GM12878 (cell line): Measurements from ENCODE around the gene CAMP. TPM values are rescaled to one million over a fixed set of nuclear protein-coding genes. Genes with fewer than 3 reads are reported as not detected.

ENCODE experiments used
- ATAC-seq: fragments of 200-7000 bp; cut with Tn5 transposase; 3 replicates; pipeline ENCODE4 v1.9.1; 2020; ENCODE audit warnings: mild to moderate bottlenecking, moderate library complexity
- BruUV-seq: library from RNA; stranded (reverse); fragments of 400-500 nt; replicated peaks from 2 replicates; lab custom pipeline; 2021; lab: Mats Ljungman, UMichigan
- CTCF ChIA-PET: fragments of 300-600 bp; sonication (Branson Sonifier 250); formaldehyde crosslinking; extraction: SDS; loops from one replicate; lab custom pipeline; 2021; ENCODE audit warnings: inconsistent platforms; lab: Yijun Ruan, JAX
- POLR2A ChIA-PET: fragments of 350-600 bp; formaldehyde crosslinking; extraction: SDS; loops from one replicate; lab custom pipeline; 2021; ENCODE audit warnings: inconsistent platforms; lab: Charles Lee
- RAD21 ChIA-PET: fragments of 300-600 bp; sonication (Branson Sonifier 250); formaldehyde crosslinking; loops from one replicate; lab custom pipeline; 2023; ENCODE audit warnings: antibody characterized with exemption; ENCODE audit not compliant: unreplicated experiment; lab: Charles Lee
- SMC1A ChIA-PET: fragments of 300-600 bp; sonication (Branson Sonifier 250); formaldehyde crosslinking; loops from one replicate; lab custom pipeline; 2023; ENCODE audit not compliant: unreplicated experiment, uncharacterized antibody; lab: Charles Lee
- DNase-seq: peaks from one replicate; pipeline ENCODE4 v3.0.0-alpha.2; 2011; ENCODE audit warnings: low read depth, low spot score
- FAIRE-seq: peaks from 3 replicates; lab custom pipeline; 2011; peaks lifted over from hg19 to GRCh38; lab: Jason Lieb, UNC
- H2AFZ ChIP-seq: 2 replicates; pipeline ENCODE4 v1.6.0; 2011; ENCODE audit warnings: low read depth, low read length, control low read depth; ENCODE audit not compliant: control insufficient read depth
- H3K27ac ChIP-seq: 2 replicates; pipeline ENCODE4 v1.5.1; 2011; ENCODE audit warnings: control low read depth; ENCODE audit not compliant: control insufficient read depth, insufficient read depth
- H3K27me3 ChIP-seq, 2 experiments: replicated peaks in 1 of 2; 2 replicates each; pipeline versions ENCODE4 v1.6.0 to v1.6.1; 2011; ENCODE audit warnings: low read length in 1 of 2; ENCODE audit not compliant: control insufficient read depth in 2 of 2, insufficient read depth in 2 of 2
- H3K36me3 ChIP-seq, 2 experiments: 2 replicates each; pipeline ENCODE4 v1.5.1; 2011; ENCODE audit warnings: low read length in 1 of 2; ENCODE audit not compliant: control insufficient read depth in 2 of 2, insufficient read depth in 2 of 2
- H3K4me1 ChIP-seq: 2 replicates; pipeline ENCODE4 v1.6.1; 2011; ENCODE audit warnings: mild to moderate bottlenecking, low read length, moderate library complexity, mixed read lengths; ENCODE audit not compliant: control insufficient read depth, insufficient read depth
- H3K4me2 ChIP-seq: 2 replicates; pipeline ENCODE4 v1.6.0; 2011; ENCODE audit warnings: control low read depth; ENCODE audit not compliant: control insufficient read depth, insufficient read depth
- H3K4me3 ChIP-seq: fragments of 200-600 bp; sonication (generic); 2 replicates; pipeline ENCODE4 v1.5.1; 2016
- H3K79me2 ChIP-seq: 2 replicates; pipeline ENCODE4 v1.6.0; 2011; ENCODE audit warnings: low read length; ENCODE audit not compliant: control insufficient read depth, insufficient read depth
- H3K9ac ChIP-seq: 2 replicates; pipeline ENCODE4 v1.8.0; 2011; ENCODE audit warnings: low read length, control low read depth, mixed read lengths; ENCODE audit not compliant: control insufficient read depth, insufficient read depth
- H3K9me3 ChIP-seq: replicated peaks from 3 replicates; pipeline ENCODE4 v1.5.1; 2011; ENCODE audit warnings: mild to moderate bottlenecking, low read length; ENCODE audit not compliant: control insufficient read depth, insufficient read depth
- H4K20me1 ChIP-seq: 2 replicates; pipeline ENCODE4 v1.6.0; 2011; ENCODE audit not compliant: control insufficient read depth, insufficient read depth
- CHD4 ChIP-seq: fragments of 200-600 bp; sonication (generic); IDR thresholded peaks from 2 replicates; pipeline ENCODE4 v1.6.1; 2016; ENCODE audit warnings: mild to moderate bottlenecking
- E2F8 ChIP-seq: fragments of 450-650 bp; IDR thresholded peaks from 2 replicates; pipeline ENCODE4 v1.6.1; 2018; ENCODE audit warnings: mild to moderate bottlenecking, low read depth, moderate library complexity; ENCODE audit not compliant: partially characterized antibody
- ELK1 ChIP-seq: IDR thresholded peaks from 2 replicates; pipeline ENCODE4 v1.6.1; 2012; ENCODE audit warnings: low read depth, low read length, improper control_type of control experiment
- HDAC6 ChIP-seq: fragments of 200-600 bp; sonication (generic); IDR thresholded peaks from one replicate; pipeline ENCODE4 v1.8.0; 2017; ENCODE audit warnings: antibody characterized with exemption; ENCODE audit not compliant: unreplicated experiment
- IKZF2 ChIP-seq, 2 experiments: fragments of 450-650 bp; IDR thresholded peaks; 2 replicates each; pipeline ENCODE4 v1.6.1; 2017; ENCODE audit warnings: mild to moderate bottlenecking in 2 of 2, moderate library complexity in 2 of 2
- IRF5 ChIP-seq: fragments of 450-650 bp; IDR thresholded peaks from 2 replicates; pipeline ENCODE4 v1.6.1; 2017; ENCODE audit warnings: borderline replicate concordance
- NFIC ChIP-seq: IDR thresholded peaks from 2 replicates; pipeline ENCODE4 v1.6.1; 2012; ENCODE audit warnings: low read depth, mild to moderate bottlenecking, inconsistent platforms, low read length, moderate library complexity
- NRF1 ChIP-seq: conservative IDR thresholded peaks from 2 replicates; pipeline ENCODE4 v1.6.1; 2011; ENCODE audit warnings: mild to moderate bottlenecking, low read depth, low read length, improper control_type of control experiment
- PAX8 ChIP-seq: fragments of 450-650 bp; IDR thresholded peaks from 2 replicates; pipeline ENCODE4 v1.6.1; 2017; ENCODE audit warnings: mild to moderate bottlenecking, moderate library complexity
- RBBP5 ChIP-seq: fragments of 200-600 bp; sonication (generic); conservative IDR thresholded peaks from 2 replicates; pipeline ENCODE4 v1.6.1; 2016
- SMAD5 ChIP-seq: IDR thresholded peaks from 2 replicates; pipeline ENCODE4 v1.6.1; 2016; ENCODE audit warnings: antibody characterized with exemption, low read depth
- STAT3 ChIP-seq: IDR thresholded peaks from 2 replicates; pipeline ENCODE4 v1.6.1; 2011; ENCODE audit warnings: low read depth, low read length, improper control_type of control experiment
- TAF1 ChIP-seq: IDR thresholded peaks from 2 replicates; pipeline ENCODE4 v1.6.1; 2011; ENCODE audit warnings: mild to moderate bottlenecking, low read depth, low read length, borderline replicate concordance
- WGBS: methylation state at CpG from one replicate; pipeline ENCODE4 v1.1.6; 2016; ENCODE audit warnings: low lambda C conversion rate; ENCODE audit not compliant: insufficient replicate concordance, insufficient coverage; ENCODE audit errors: missing lambda C conversion rate; 5-methylcytosine and 5-hydroxymethylcytosine counted together
- in situ Hi-C: fragments of 300-500 bp; cut with MboI; formaldehyde crosslinking; loops from 9 replicates; pipeline ENCODE4 v1.14.3; 2018; ENCODE audit warnings: mixed read lengths
- intact Hi-C: fragments of 100-400 bp; cut with micrococcal nuclease; formaldehyde crosslinking; loops from one replicate; pipeline ENCODE4 v1.14.2; 2022; ENCODE audit not compliant: unreplicated experiment
- polyA plus RNA-seq, 11 experiments: library from polyadenylated mRNA; depleted of rRNA in 4 of 11; unstranded in 6 of 11; stranded (reverse) in 5 of 11; fragments of >200 nt; fragmentation: Nextera tagmentation in 4 of 11; fragmentation: Illumina TruSeq in 1 of 11; extraction: Ambion mirVana in 4 of 11; extraction: Trizol in 1 of 11; gene quantifications; 1 replicate in 1 of 11; 2 replicates in 10 of 11; pipeline versions ENCODE4 v1.2.1 to v1.2.3, GENCODE V29; 2011 to 2016; ENCODE audit warnings: inconsistent platforms in 2 of 11, missing spikeins in 2 of 11, low read depth in 1 of 11
- total RNA-seq, 4 experiments: library from RNA; depleted of rRNA in 3 of 4; stranded (reverse); fragments of >200 nt in 3 of 4; fragmentation: Illumina TruSeq in 1 of 4; extraction: Trizol in 1 of 4; gene quantifications; 2 replicates each; pipeline versions ENCODE4 v1.2.1 to v1.2.3, GENCODE V29; 2013 to 2021
- TF ChIP-seq, protein P1 (sequence below): fragments of 450-650 bp; IDR thresholded peaks from 2 replicates; pipeline ENCODE4 v1.6.1; 2017; ENCODE audit warnings: antibody characterized with exemption, mild to moderate bottlenecking, moderate library complexity

Gene CAMP
- total and polyA plus RNA-seq, 10 of the 15 experiments (the other 5 are each of a cell fraction or from before 2014, with no cell fraction given): 0.76 to 34.3 (median 7.6) TPM

GRCh38 chr3:48248095-48248850, 25.0 kb downstream of the CAMP start:
- Histone ChIP-seq H3K27ac (no peak overlapping the region), H4K20me1 (no peaks in the 10 kb centered on the region), H3K4me2 (no peak overlapping the region; the same call in 1 of the 2 replicates), H3K4me1 (peaks cover 3% of the 10 kb centered on the region; the same call in 1 of the 2 replicates), H3K4me3 (no peak overlapping the region), H3K9ac (no peak overlapping the region), H3K27me3 (no peaks in the 10 kb centered on the region), H3K9me3 (no peaks in the 10 kb centered on the region), H3K79me2 (peaks cover 39% of the 10 kb centered on the region), H3K36me3 (peaks cover 0 to 11% of the 10 kb centered on the region in 2 experiments; a peak in 2 of 4 replicates), H2AFZ (no peak overlapping the region)
- SMC1A ChIA-PET: interaction anchor here (0.7 to 2.9 kb wide), 7 partner anchors 15 to 188 kb away, joined by 3 to 13 read pairs (median 3); partner anchors contain the start of gene CDC25A
- CTCF ChIA-PET: interaction anchor here (0.6 to 2.1 kb wide), 8 partner anchors 8 to 188 kb away, joined by 3 to 15 read pairs (median 4); partner anchors contain the start of gene ZNF589
- POLR2A ChIA-PET: interaction anchor here (1.0 to 3.1 kb wide), 4 partner anchors 8 to 191 kb away, joined by 3 to 9 read pairs (median 4); partner anchors contain the start of genes CCDC51 and TMA7
- no peak for DNase-seq
- WGBS: 98% methylated on average over 4 of the region's 4 CpGs
- no peak for ATAC-seq
- no peak for FAIRE-seq
- intact Hi-C loops (no loop called here), in situ Hi-C loops (no loop called here)
- RAD21 ChIA-PET: interaction anchor here (1.4 to 2.6 kb wide), 2 partner anchors 15 to 188 kb away, joined by 3 to 13 read pairs; no protein-coding TSS in a partner anchor
- TF ChIP-seq IKZF2 (IDR thresholded peaks at IDR 0.05) (no peak), RBBP5 (no peak), PAX8 (no peak), HDAC6 (no peak), TAF1 (no peak), STAT3 (no peak), NFIC (no peak), NRF1 (no peak), SMAD5 (no peak), CHD4 (no peak), ELK1 (no peak), E2F8 (no peak), IRF5 (no peak)
- TF ChIP-seq, protein P1, sequence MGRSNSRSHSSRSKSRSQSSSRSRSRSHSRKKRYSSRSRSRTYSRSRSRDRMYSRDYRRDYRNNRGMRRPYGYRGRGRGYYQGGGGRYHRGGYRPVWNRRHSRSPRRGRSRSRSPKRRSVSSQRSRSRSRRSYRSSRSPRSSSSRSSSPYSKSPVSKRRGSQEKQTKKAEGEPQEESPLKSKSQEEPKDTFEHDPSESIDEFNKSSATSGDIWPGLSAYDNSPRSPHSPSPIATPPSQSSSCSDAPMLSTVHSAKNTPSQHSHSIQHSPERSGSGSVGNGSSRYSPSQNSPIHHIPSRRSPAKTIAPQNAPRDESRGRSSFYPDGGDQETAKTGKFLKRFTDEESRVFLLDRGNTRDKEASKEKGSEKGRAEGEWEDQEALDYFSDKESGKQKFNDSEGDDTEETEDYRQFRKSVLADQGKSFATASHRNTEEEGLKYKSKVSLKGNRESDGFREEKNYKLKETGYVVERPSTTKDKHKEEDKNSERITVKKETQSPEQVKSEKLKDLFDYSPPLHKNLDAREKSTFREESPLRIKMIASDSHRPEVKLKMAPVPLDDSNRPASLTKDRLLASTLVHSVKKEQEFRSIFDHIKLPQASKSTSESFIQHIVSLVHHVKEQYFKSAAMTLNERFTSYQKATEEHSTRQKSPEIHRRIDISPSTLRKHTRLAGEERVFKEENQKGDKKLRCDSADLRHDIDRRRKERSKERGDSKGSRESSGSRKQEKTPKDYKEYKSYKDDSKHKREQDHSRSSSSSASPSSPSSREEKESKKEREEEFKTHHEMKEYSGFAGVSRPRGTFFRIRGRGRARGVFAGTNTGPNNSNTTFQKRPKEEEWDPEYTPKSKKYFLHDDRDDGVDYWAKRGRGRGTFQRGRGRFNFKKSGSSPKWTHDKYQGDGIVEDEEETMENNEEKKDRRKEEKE: no peak
- TSS peak; percentile 55 for BruUV-seq
